HCT116 (cell line): ENCODE results near the gene TTC27. TPM values are rescaled to one million over a fixed set of nuclear protein-coding genes. Genes with fewer than 3 reads are reported as not detected.

Source experiments
- ATAC-seq: fragments of 200-7000 bp; cut with Tn5 transposase; 2 replicates; pipeline ENCODE4 v1.9.1; 2020; ENCODE audit warnings: mild to moderate bottlenecking, moderate library complexity
- BruUV-seq: library from RNA; stranded (reverse); fragments of 400-500 nt; replicated peaks from 2 replicates; lab custom pipeline; 2021; lab: Mats Ljungman, UMichigan
- CTCF ChIA-PET: fragments of 300-600 bp; sonication (Branson Sonifier 250); formaldehyde crosslinking; loops from one replicate; lab custom pipeline; 2021; ENCODE audit warnings: antibody characterized with exemption; lab: Charles Lee
- POLR2A ChIA-PET: fragments of 300-600, 350-600 bp; sonication (Branson Sonifier 250); formaldehyde crosslinking; loops from one replicate; lab custom pipeline; 2021; ENCODE audit warnings: antibody characterized with exemption; lab: Charles Lee
- RAD21 ChIA-PET, 2 experiments: fragments of 300-600 bp; sonication (Branson Sonifier 250); formaldehyde crosslinking; loops; one replicate each; lab custom pipeline; 2023; ENCODE audit warnings: low total read pairs in 2 of 2; ENCODE audit not compliant: uncharacterized antibody in 2 of 2, unreplicated experiment in 2 of 2, low non-redundant PET in 1 of 2; lab: Charles Lee
- DNase-seq: peaks from one replicate; pipeline ENCODE4 v3.0.0-alpha.2; 2010; ENCODE audit warnings: low read depth, low spot score
- H2AFZ ChIP-seq: fragments of 200-600 bp; shearing (Covaris generic), sonication (generic); 2 replicates; pipeline ENCODE4 v1.6.1; 2017; ENCODE audit warnings: low read depth, mixed run types, mixed read lengths, antibody characterized with exemption, low read length; ENCODE audit not compliant: poor library complexity, severe bottlenecking
- H3K27ac ChIP-seq: 2 replicates; pipeline ENCODE4 v1.5.1; 2012; ENCODE audit warnings: low read depth, low read length
- H3K27me3 ChIP-seq: fragments of 200-600 bp; sonication (generic); 2 replicates; pipeline ENCODE4 v1.6.1; 2016; ENCODE audit warnings: mixed run types, low read length, mixed read lengths; ENCODE audit not compliant: insufficient read depth
- H3K36me3 ChIP-seq, 2 experiments: fragments of 200-500 bp in 1 of 2; fragments of 200-600 bp in 1 of 2; sonication (Bioruptor generic) in 1 of 2; sonication (generic) in 1 of 2; 2 replicates each; pipeline versions ENCODE4 v1.5.1 to v1.6.1; 2014 to 2016; ENCODE audit warnings: low read length in 2 of 2, inconsistent platforms in 1 of 2, mixed read lengths in 1 of 2, mixed run types in 1 of 2; ENCODE audit not compliant: insufficient read depth in 2 of 2, control insufficient read depth in 1 of 2
- H3K4me1 ChIP-seq, 2 experiments: fragments of 200-600 bp in 1 of 2; sonication (generic) in 1 of 2; 2 replicates each; pipeline versions ENCODE4 v1.5.1 to v1.6.1; 2012 to 2017; ENCODE audit warnings: low read length in 2 of 2, inconsistent platforms in 1 of 2, mild to moderate bottlenecking in 1 of 2, mixed read lengths in 1 of 2, mixed run types in 1 of 2, moderate library complexity in 1 of 2; ENCODE audit not compliant: insufficient read depth in 2 of 2, control insufficient read depth in 1 of 2
- H3K4me2 ChIP-seq: fragments of 200-600 bp; sonication (generic); 2 replicates; pipeline ENCODE4 v1.6.1; 2017; ENCODE audit warnings: mixed run types, low read length, mixed read lengths
- H3K4me3 ChIP-seq, 2 experiments: fragments of 200-600 bp in 1 of 2; sonication (generic) in 1 of 2; replicated peaks in 1 of 2; 2 replicates each; pipeline ENCODE4 v1.5.1; 2011 to 2016; ENCODE audit warnings: low read length in 2 of 2, control low read depth in 1 of 2, low read depth in 1 of 2, mild to moderate bottlenecking in 1 of 2, mixed read lengths in 1 of 2, mixed run types in 1 of 2
- H3K79me2 ChIP-seq: fragments of 200-600 bp; sonication (generic); 2 replicates; pipeline ENCODE4 v1.6.1; 2017; ENCODE audit warnings: mild to moderate bottlenecking, mixed run types, low read length, moderate library complexity, mixed read lengths; ENCODE audit not compliant: insufficient read depth
- H3K9ac ChIP-seq: fragments of 200-600 bp; sonication (generic); 2 replicates; pipeline ENCODE4 v1.6.1; 2016; ENCODE audit warnings: low read length, mixed read lengths
- H3K9me2 ChIP-seq: fragments of 200-600 bp; sonication (generic), shearing (Covaris generic); 2 replicates; pipeline ENCODE4 v1.6.1; 2017; ENCODE audit warnings: mixed run types, mild to moderate bottlenecking, moderate library complexity; ENCODE audit not compliant: insufficient read depth
- H3K9me3 ChIP-seq, 2 experiments: fragments of 200-500 bp in 1 of 2; fragments of 200-600 bp in 1 of 2; sonication (Bioruptor generic) in 1 of 2; sonication (generic) in 1 of 2; 2 replicates each; pipeline ENCODE4 v1.6.1; 2014 to 2017; ENCODE audit warnings: low read length in 2 of 2, mixed read lengths in 2 of 2, inconsistent platforms in 1 of 2, low read depth in 1 of 2, mild to moderate bottlenecking in 1 of 2, mixed run types in 1 of 2, moderate library complexity in 1 of 2; ENCODE audit not compliant: control insufficient read depth in 1 of 2, insufficient read depth in 1 of 2
- H4K20me1 ChIP-seq: fragments of 200-600 bp; sonication (generic), shearing (Covaris generic); 2 replicates; pipeline ENCODE4 v1.6.1; 2017; ENCODE audit warnings: mixed run types, mild to moderate bottlenecking, moderate library complexity; ENCODE audit not compliant: insufficient read depth
- EZH2 ChIP-seq: fragments of 200-600 bp; sonication (generic); IDR thresholded peaks from 2 replicates; pipeline ENCODE4 v1.6.1; 2017; ENCODE audit warnings: antibody characterized with exemption, mixed run types
- FOSL1 ChIP-seq: IDR thresholded peaks from 2 replicates; pipeline ENCODE4 v1.6.1; 2012; ENCODE audit warnings: low read depth
- POLR2AphosphoS5 ChIP-seq: IDR thresholded peaks from 2 replicates; pipeline ENCODE4 v1.6.1; 2011; ENCODE audit warnings: mild to moderate bottlenecking, low read depth, low read length, moderate library complexity
- RAD21 ChIP-seq: IDR thresholded peaks from 2 replicates; pipeline ENCODE4 v1.6.1; 2012; ENCODE audit warnings: low read depth, mild to moderate bottlenecking
- YY1 ChIP-seq: IDR thresholded peaks from 2 replicates; pipeline ENCODE4 v1.6.1; 2011; ENCODE audit warnings: low read length, low read depth, moderate library complexity, mild to moderate bottlenecking; ENCODE audit not compliant: insufficient replicate concordance; ENCODE audit errors: extremely low read depth
- ZNF274 ChIP-seq: fragments of 200-500 bp; sonication (Bioruptor generic); IDR thresholded peaks from 2 replicates; pipeline ENCODE4 v1.6.1; 2014; ENCODE audit warnings: mild to moderate bottlenecking, low read depth, low read length, inconsistent platforms
- intact Hi-C: fragments of 100-400 bp; cut with micrococcal nuclease; formaldehyde crosslinking; loops from 2 replicates; pipeline ENCODE4 v1.10.0; 2022
- total RNA-seq: library from RNA; stranded (reverse); gene quantifications from one replicate; pipeline ENCODE4 v1.2.1, GENCODE V29; 2021; ENCODE audit not compliant: unreplicated experiment

The TTC27 gene
- total RNA-seq, 1 experiment from 2014 or later: 24.4 TPM

DNA sequence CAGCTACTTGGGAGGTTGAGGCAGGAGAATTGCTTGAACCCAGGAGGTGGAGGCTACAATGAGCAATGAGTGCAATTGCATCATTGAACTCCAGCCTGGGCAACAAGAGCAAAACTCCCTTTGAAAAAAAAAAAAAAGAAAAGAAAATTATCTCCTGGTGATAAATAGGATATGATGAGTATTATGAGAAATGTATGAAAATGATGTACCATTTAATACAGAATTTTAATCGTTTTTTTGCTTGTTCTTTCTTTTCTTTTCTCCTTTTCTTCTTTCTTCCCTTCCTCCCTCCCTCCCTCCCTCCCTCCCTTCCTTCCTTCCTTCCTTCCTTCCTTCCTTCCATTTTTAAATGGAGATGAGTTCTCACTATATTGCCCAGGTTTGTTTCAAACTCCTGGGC, 40.4 kb downstream of the TTC27 start:
- no peak overlapping the region for H2AFZ ChIP-seq
- H3K9me2 ChIP-seq: no peaks in the 10 kb centered on the region
- DNase-seq: no peak
- POLR2A ChIA-PET: no interaction called here
- no peak overlapping the region for H3K9ac ChIP-seq
- no peak overlapping the region for H3K4me2 ChIP-seq
- intact Hi-C loops: no loop called here
- no peak for ATAC-seq
- no peaks in the 10 kb centered on the region for H3K79me2 ChIP-seq
- H3K27ac ChIP-seq: no peak overlapping the region
- RAD21 ChIA-PET: no interaction called here
- H3K4me1 ChIP-seq: no peaks in the 10 kb centered on the region
- no TSS peak for BruUV-seq
- no peaks in the 10 kb centered on the region for H4K20me1 ChIP-seq
- H3K36me3 ChIP-seq: 0 out of 4 replicates have a peak, but pooled peaks cover 0 to 3% of the 10 kb centered on the region in 2 experiments
- CTCF ChIA-PET: no interaction called here
- no peak overlapping the region for H3K4me3 ChIP-seq
- H3K9me3 ChIP-seq: no peaks in the 10 kb centered on the region
- no peak for TF ChIP-seq EZH2
- H3K27me3 ChIP-seq: no peaks in the 10 kb centered on the region

DNA sequence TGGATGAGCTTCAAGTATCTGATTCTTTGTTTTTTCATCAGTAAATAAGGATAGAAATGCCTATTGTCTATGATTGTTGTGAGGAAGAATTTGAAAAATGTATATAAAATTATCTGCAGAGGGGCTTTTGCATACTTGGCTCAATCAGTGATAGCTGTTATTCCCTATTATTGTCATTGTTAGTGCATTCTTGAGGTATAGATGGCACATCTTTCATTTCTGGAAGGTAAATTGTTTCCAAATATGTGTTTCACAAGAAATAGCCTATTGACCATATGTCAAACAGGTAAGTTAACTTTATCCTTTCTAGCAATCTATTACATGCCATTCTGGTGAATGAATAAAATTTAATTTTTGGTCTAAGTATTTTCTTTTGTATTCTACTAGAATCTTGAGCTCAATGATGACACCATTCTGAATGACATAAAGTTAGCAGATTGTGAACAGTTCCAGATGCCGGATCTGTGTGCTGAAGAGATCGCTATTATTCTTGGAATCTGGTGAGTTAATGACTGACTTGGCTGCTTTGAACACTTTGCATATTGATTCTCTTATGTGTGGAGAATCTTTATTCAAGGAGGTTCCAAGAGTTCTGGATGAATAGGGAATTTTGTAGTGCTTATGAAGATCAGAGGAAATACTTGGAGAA, 44.2 kb downstream of the TTC27 start:
- no peak overlapping the region for H2AFZ ChIP-seq
- CTCF ChIA-PET: no interaction called here
- no peaks in the 10 kb centered on the region for H3K79me2 ChIP-seq
- 0 out of 4 replicates have a peak, but pooled peaks cover 0 to 3% of the 10 kb centered on the region in 2 experiments for H3K36me3 ChIP-seq
- RAD21 ChIA-PET: no interaction called here
- POLR2A ChIA-PET: no interaction called here
- no peak overlapping the region for H3K4me2 ChIP-seq
- H3K4me3 ChIP-seq: no peak overlapping the region
- no peaks in the 10 kb centered on the region for H3K9me2 ChIP-seq
- no peaks in the 10 kb centered on the region for H4K20me1 ChIP-seq
- H3K27ac ChIP-seq: no peak overlapping the region
- TF ChIP-seq POLR2AphosphoS5 (no peak), RAD21 (no peak), FOSL1 (no peak), ZNF274 (no peak), YY1 (no peak)
- BruUV-seq: no TSS peak
- intact Hi-C loops: no loop called here
- H3K27me3 ChIP-seq: no peaks in the 10 kb centered on the region
- H3K9me3 ChIP-seq: no peaks in the 10 kb centered on the region
- H3K9ac ChIP-seq: no peak overlapping the region
- H3K4me1 ChIP-seq: no peaks in the 10 kb centered on the region
- ATAC-seq (no peak), DNase-seq (no peak)
